ENCODE measurements around the gene HPGDS.

Gene HPGDS

GRCh38 chr4:94253036-94253435 lies 89.6 kb downstream of the HPGDS start:
- DNase-seq (ENCODE audit: low read depth): no peak

DNA sequence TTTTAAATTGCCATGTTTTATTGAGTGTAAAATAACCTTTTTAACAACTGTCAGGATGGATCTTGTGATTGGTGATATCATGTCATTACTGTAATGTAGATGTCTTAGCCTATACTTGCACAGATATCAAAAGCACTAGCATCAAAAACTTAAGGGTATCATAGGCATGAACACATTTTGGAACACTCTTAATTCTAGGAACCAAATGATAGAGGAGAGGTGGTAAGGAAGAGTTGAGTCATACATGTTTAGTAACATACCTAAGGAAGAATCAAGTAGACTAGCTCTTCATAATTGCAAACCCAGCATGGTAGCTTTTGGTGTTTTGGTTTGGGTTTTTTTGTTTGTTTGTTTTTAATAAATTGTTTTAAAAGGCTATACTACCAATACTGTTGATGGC lies 91.5 kb downstream of the HPGDS start:
- no peak for DNase-seq (ENCODE audit: low read depth)

All from stimulated activated CD8-positive, alpha-beta memory T cell treated with anti-CD3 and anti-CD28 coated beads, Interleukin-12 subunit alpha, Interleukin-12 subunit beta, amount 100 ng/mL, for 4 hours (primary cell).